Breast epithelium (tissue), 4 donors: ENCODE results near the gene PDZD7. TPM values are rescaled to one million over a fixed set of nuclear protein-coding genes. Genes with fewer than 3 reads are reported as not detected.

Experiments
- DNase-seq, 2 donors: peaks; one replicate each; pipeline ENCODE4 v3.0.0-alpha.2; 2019; ENCODE audit warnings: low spot score in 2 of 2
- H3K27ac ChIP-seq, 2 donors: fragments of 200-600 bp; sonication (generic) in 1 of 2; one replicate each; pipeline ENCODE4 v1.5.1; 2016 to 2019; ENCODE audit warnings: mild to moderate bottlenecking in 1 of 2
- H3K27me3 ChIP-seq, 2 donors: fragments of 200-600 bp; sonication (generic) in 1 of 2; one replicate each; pipeline versions ENCODE4 v1.5.1 to v1.6.0; 2017 to 2019; ENCODE audit warnings: control low read depth in 1 of 2, mild to moderate bottlenecking in 1 of 2
- H3K36me3 ChIP-seq: fragments of 200-600 bp; one replicate; pipeline ENCODE4 v1.5.1; 2019
- H3K4me1 ChIP-seq, 2 donors: fragments of 200-600 bp; sonication (generic); one replicate each; pipeline ENCODE4 v1.5.1; 2016 to 2019; ENCODE audit warnings: control low read depth in 1 of 2
- H3K4me3 ChIP-seq, 3 donors: fragments of 200-600 bp; sonication (generic); 1 replicate in 2 of 3; 2 replicates in 1 of 3; pipeline ENCODE4 v1.5.1; 2016 to 2019; ENCODE audit warnings: mild to moderate bottlenecking in 3 of 3, moderate library complexity in 2 of 3
- H3K9me3 ChIP-seq, 2 donors: fragments of 200-600 bp; sonication (generic) in 1 of 2; one replicate each; pipeline ENCODE4 v1.5.1; 2016 to 2019; ENCODE audit warnings: control low read depth in 1 of 2
- POLR2A ChIP-seq: fragments of 450-650 bp; IDR thresholded peaks from one replicate; pipeline ENCODE4 v1.6.1; 2016; ENCODE audit warnings: antibody characterized with exemption, mild to moderate bottlenecking, moderate library complexity
- POLR2AphosphoS5 ChIP-seq, 3 donors: sonication (generic); formaldehyde crosslinking; IDR thresholded peaks; one replicate each; pipeline ENCODE4 v1.6.1; 2017; ENCODE audit warnings: antibody characterized with exemption in 3 of 3
- intact Hi-C: fragments of 100-400 bp; cut with DNase I; formaldehyde crosslinking; loops from one replicate; pipeline ENCODE4 v1.15.1; 2023; ENCODE audit warnings: low total_unique reads
- total RNA-seq, 3 donors: library from RNA; depleted of rRNA; stranded (reverse); fragments of >200 nt; gene quantifications; one replicate each; pipeline ENCODE4 v1.1.0, GENCODE V29; 2016
- TF ChIP-seq, protein P1 (sequence below), 3 donors: fragments of 450-650 bp; IDR thresholded peaks; one replicate each; pipeline ENCODE4 v1.5.1; 2016 to 2017; ENCODE audit warnings: antibody characterized with exemption in 3 of 3, mild to moderate bottlenecking in 3 of 3, moderate library complexity in 3 of 3

Gene PDZD7
- total RNA-seq, 3 donors from 2014 or later = 0.48 to 2.3 (median 0.66) TPM

DNA sequence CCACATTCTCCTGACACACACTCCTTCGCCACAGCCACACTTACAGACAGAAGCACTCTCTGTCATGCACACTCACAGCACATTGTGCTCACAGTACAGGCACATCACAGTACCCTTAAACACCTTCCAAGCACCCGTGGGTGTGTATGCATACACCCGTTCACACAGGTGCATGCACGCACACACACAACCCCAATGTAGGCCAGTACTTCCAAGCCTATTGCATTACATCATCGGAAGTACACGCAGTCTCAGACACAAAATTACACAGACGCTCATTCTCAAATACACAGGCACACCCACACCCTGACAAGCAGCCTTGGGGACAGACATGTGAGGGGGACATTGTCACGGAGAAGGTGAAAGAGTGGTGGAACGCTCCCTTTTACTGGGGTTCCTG, 42.0 kb upstream of the PDZD7 start:
- no peak for DNase-seq
- no peak overlapping the region for H3K27ac ChIP-seq
- H3K9me3 ChIP-seq = no peaks in the 10 kb centered on the region
- H3K4me3 ChIP-seq = no peak overlapping the region
- TF ChIP-seq POLR2AphosphoS5 (IDR thresholded peaks at IDR 0.05) (no peak), POLR2A (no peak)
- TF ChIP-seq, protein P1, sequence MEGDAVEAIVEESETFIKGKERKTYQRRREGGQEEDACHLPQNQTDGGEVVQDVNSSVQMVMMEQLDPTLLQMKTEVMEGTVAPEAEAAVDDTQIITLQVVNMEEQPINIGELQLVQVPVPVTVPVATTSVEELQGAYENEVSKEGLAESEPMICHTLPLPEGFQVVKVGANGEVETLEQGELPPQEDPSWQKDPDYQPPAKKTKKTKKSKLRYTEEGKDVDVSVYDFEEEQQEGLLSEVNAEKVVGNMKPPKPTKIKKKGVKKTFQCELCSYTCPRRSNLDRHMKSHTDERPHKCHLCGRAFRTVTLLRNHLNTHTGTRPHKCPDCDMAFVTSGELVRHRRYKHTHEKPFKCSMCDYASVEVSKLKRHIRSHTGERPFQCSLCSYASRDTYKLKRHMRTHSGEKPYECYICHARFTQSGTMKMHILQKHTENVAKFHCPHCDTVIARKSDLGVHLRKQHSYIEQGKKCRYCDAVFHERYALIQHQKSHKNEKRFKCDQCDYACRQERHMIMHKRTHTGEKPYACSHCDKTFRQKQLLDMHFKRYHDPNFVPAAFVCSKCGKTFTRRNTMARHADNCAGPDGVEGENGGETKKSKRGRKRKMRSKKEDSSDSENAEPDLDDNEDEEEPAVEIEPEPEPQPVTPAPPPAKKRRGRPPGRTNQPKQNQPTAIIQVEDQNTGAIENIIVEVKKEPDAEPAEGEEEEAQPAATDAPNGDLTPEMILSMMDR (IDR thresholded peaks at IDR 0.05) = no peak
- H3K4me1 ChIP-seq = no peaks in the 10 kb centered on the region
- H3K36me3 ChIP-seq = no peaks in the 10 kb centered on the region
- intact Hi-C loops = no loop called here
- H3K27me3 ChIP-seq = peaks cover 3 to 46% of the 10 kb centered on the region in 2 donors

DNA sequence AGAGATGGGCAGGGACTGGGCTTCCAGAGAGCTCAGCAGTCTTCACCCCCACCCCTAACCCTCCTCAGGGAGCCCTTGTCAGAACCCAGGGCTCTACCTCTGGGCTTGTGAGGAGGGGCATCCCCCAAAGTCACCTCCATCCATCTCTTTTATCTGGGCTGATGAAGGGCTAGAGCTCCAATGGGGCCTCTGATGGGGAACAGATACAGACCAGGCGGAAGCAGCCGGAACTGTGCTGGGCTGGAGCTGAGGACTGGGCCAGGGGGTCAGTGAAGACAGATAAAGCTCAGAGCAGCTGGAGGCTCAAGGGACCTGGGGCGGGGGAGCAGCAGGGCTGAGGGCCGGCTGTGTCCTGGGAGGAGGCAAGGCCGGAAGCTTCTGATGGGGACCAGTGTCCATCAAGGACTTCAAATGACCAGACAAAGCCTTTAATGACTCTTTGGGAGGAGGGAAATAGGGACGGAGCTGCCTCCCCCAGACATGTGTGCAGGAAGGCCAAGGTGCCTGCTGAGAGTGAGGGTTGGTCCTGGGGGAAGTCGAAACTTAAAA, 41.0 kb upstream of the PDZD7 start:
- Histone ChIP-seq H3K4me3 (no peak overlapping the region), H3K9me3 (no peaks in the 10 kb centered on the region), H3K27ac (no peak overlapping the region), H3K27me3 (peaks cover 3 to 43% of the 10 kb centered on the region in 2 donors), H3K36me3 (no peaks in the 10 kb centered on the region), H3K4me1 (no peaks in the 10 kb centered on the region)
- intact Hi-C loops = no loop called here
- DNase-seq = no peak
- TF ChIP-seq POLR2A (no peak), POLR2AphosphoS5 (IDR thresholded peaks at IDR 0.05) (no peak)
- TF ChIP-seq, protein P1 (IDR thresholded peaks at IDR 0.05) = no peak

DNA sequence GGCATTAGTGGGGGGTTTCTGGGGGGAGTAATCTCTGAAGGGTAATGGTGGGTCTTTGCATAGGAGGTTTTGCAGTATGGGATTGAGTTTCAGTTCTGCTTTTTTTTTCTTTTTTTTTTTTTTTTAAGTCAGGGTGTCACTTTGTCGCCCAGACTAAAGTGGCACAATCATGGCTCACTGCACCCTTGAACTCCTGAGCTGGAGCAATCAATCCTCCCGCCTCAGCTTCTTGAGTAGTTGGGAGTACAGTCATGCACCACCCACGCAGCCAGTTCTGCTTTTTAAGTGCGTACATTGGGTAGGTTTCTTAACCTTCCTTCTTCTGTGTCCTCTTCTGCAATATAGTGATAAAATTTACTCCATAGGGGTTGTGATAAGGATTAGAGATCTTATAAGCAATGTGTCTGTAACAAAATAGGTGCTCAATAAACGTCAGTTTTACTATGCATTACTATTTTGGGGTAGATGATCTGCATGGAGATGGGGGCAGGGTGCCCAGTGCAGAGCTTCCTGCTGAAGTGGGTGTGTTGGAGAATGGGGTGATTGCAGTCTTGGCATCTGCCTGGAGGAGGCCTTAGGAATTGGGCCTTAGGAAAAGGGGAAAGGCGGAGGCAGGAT, 40.4 kb upstream of the PDZD7 start:
- intact Hi-C loops = no loop called here
- Histone ChIP-seq H3K27ac (no peak overlapping the region), H3K27me3 (peaks cover 3 to 40% of the 10 kb centered on the region in 2 donors)

DNA sequence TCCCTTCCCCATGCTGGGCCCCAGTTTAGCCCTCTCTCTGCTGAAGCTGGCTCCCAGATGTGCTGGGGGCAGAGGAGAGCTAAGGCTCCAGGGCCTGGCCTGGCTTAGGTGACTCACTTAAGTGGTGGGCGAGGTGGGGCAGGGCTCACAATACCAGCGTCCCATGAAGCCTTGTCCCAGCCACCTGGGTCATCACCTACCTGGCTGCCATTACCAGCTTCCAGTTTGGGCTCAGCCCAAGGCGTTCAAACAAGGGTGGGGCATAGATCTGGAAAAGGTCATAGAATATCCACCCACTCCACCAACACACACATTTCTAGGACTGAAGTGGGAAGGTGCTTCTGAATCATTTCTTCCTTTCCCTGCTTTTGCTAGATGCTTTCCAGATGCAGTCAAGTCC, 39.2 kb upstream of the PDZD7 start:
- H3K27me3 ChIP-seq = peaks cover 3 to 28% of the 10 kb centered on the region in 2 donors
- intact Hi-C loops = no loop called here
- no peak overlapping the region for H3K4me3 ChIP-seq
- no peak overlapping the region for H3K27ac ChIP-seq
- TF ChIP-seq, protein P1 (IDR thresholded peaks at IDR 0.05) = no peak
- TF ChIP-seq POLR2AphosphoS5 (IDR thresholded peaks at IDR 0.05) (no peak), POLR2A (no peak)
- DNase-seq = no peak
- H3K36me3 ChIP-seq = no peaks in the 10 kb centered on the region
- no peaks in the 10 kb centered on the region for H3K9me3 ChIP-seq
- H3K4me1 ChIP-seq = peaks cover 0 to 8% of the 10 kb centered on the region in 2 donors

More for the DNA sequence above, 40.4 kb upstream of the PDZD7 start:
- Histone ChIP-seq H3K4me1 (no peaks in the 10 kb centered on the region), H3K36me3 (no peaks in the 10 kb centered on the region), H3K4me3 (no peak overlapping the region), H3K9me3 (no peaks in the 10 kb centered on the region)
- TF ChIP-seq POLR2AphosphoS5 (IDR thresholded peaks at IDR 0.05) (no peak), POLR2A (no peak)
- TF ChIP-seq, protein P1 (IDR thresholded peaks at IDR 0.05) = no peak
- no peak for DNase-seq

GRCh38 chr10:101069441-101069840, 38.5 kb upstream of the PDZD7 start:
- intact Hi-C loops = no loop called here
- TF ChIP-seq POLR2A (no peak), POLR2AphosphoS5 (IDR thresholded peaks at IDR 0.05) (no peak)
- TF ChIP-seq, protein P1 (IDR thresholded peaks at IDR 0.05) = no peak
- H3K9me3 ChIP-seq = no peaks in the 10 kb centered on the region
- no peak for DNase-seq
- peaks cover 3 to 24% of the 10 kb centered on the region in 2 donors for H3K27me3 ChIP-seq
- no peaks in the 10 kb centered on the region for H3K36me3 ChIP-seq
- H3K27ac ChIP-seq = no peak overlapping the region
- no peak overlapping the region for H3K4me3 ChIP-seq
- H3K4me1 ChIP-seq = peaks cover 0 to 8% of the 10 kb centered on the region in 2 donors
